ENCODE data around the gene SYNDIG1.

Gene SYNDIG1

GRCh38 chr20:24699321-24700165 lies 230.1 kb downstream of the SYNDIG1 start:
- in situ Hi-C loops (cut with MboI; ENCODE audit: low sequenced_read_pairs), result no loop called here

GRCh38 chr20:24700166-24700860 lies 230.9 kb downstream of the SYNDIG1 start:
- in situ Hi-C loops (cut with MboI; ENCODE audit: low sequenced_read_pairs), result no loop called here

GRCh38 chr20:24701027-24701426 lies 231.6 kb downstream of the SYNDIG1 start:
- in situ Hi-C loops (cut with MboI; ENCODE audit: low sequenced_read_pairs), result no loop called here

- in situ Hi-C loops (cut with MboI; ENCODE audit: low sequenced_read_pairs), result no loop called here
Observed at GRCh38 chr20:24701668-24702067, 232.2 kb downstream of the SYNDIG1 start.

GRCh38 chr20:24702501-24703283 lies 233.3 kb downstream of the SYNDIG1 start:
- in situ Hi-C loops (cut with MboI; ENCODE audit: low sequenced_read_pairs), result no loop called here

GRCh38 chr20:24703284-24703610 lies 233.8 kb downstream of the SYNDIG1 start:
- in situ Hi-C loops (cut with MboI; ENCODE audit: low sequenced_read_pairs), result no loop called here

GRCh38 chr20:24704899-24705298 lies 235.5 kb downstream of the SYNDIG1 start:
- in situ Hi-C loops (cut with MboI; ENCODE audit: low sequenced_read_pairs), result no loop called here

GRCh38 chr20:24705486-24705885 lies 236.1 kb downstream of the SYNDIG1 start:
- in situ Hi-C loops (cut with MboI; ENCODE audit: low sequenced_read_pairs), result no loop called here

- in situ Hi-C loops (cut with MboI; ENCODE audit: low sequenced_read_pairs), result no loop called here
Observed at GRCh38 chr20:24708411-24709295, 239.2 kb downstream of the SYNDIG1 start.

Measured in HL-60/S4 treated with retinoic acid at 250 ng/mL for 4 days and 3 days (cell line).